CD14-positive monocyte (primary cell): ENCODE results near the gene GRAP. TPM values are rescaled to one million over a fixed set of nuclear protein-coding genes. Genes with fewer than 3 reads are reported as not detected.

Experiments
- DNase-seq, 3 donors: peaks; one replicate each; pipeline ENCODE4 v3.0.0-alpha.2; 2011 to 2022
- H2AFZ ChIP-seq: 2 replicates; pipeline ENCODE4 v1.6.0; 2012; ENCODE audit warnings: mild to moderate bottlenecking, low read depth, low read length, inconsistent platforms; ENCODE audit not compliant: insufficient read depth, poor library complexity, severe bottlenecking
- H3K27ac ChIP-seq, 2 donors: 1 replicate in 1 of 2; 2 replicates in 1 of 2; pipeline ENCODE4 v1.5.1; 2012 to 2013; ENCODE audit warnings: low read length in 2 of 2, control low read depth in 1 of 2, inconsistent platforms in 1 of 2, low read depth in 1 of 2, mild to moderate bottlenecking in 1 of 2
- H3K27me3 ChIP-seq, 2 donors: one replicate each; pipeline versions ENCODE4 v1.6.0 to v1.6.1; 2011 to 2013; ENCODE audit warnings: low read length in 2 of 2; ENCODE audit not compliant: control insufficient read depth in 2 of 2, insufficient read depth in 2 of 2
- H3K36me3 ChIP-seq, 2 donors: replicated peaks in 1 of 2; 1 replicate in 1 of 2; 2 replicates in 1 of 2; pipeline versions ENCODE4 v1.5.1 to v1.6.1; 2012 to 2013; ENCODE audit warnings: low read length in 2 of 2, control low read depth in 1 of 2, inconsistent platforms in 1 of 2, mild to moderate bottlenecking in 1 of 2; ENCODE audit not compliant: insufficient read depth in 2 of 2, control insufficient read depth in 1 of 2
- H3K4me1 ChIP-seq, 2 donors: 1 replicate in 1 of 2; 2 replicates in 1 of 2; pipeline versions ENCODE4 v1.5.1 to v1.6.1; 2012 to 2013; ENCODE audit warnings: low read length in 2 of 2, control low read depth in 1 of 2, inconsistent platforms in 1 of 2, mild to moderate bottlenecking in 1 of 2, moderate library complexity in 1 of 2; ENCODE audit not compliant: insufficient read depth in 2 of 2, control insufficient read depth in 1 of 2
- H3K4me2 ChIP-seq: replicated peaks from 2 replicates; pipeline ENCODE3; 2012; ENCODE audit warnings: low read length, moderate library complexity, mild to moderate bottlenecking; ENCODE audit not compliant: poor library complexity, severe bottlenecking; ENCODE audit errors: extremely low read depth
- H3K4me3 ChIP-seq, 3 experiments: fragments of 200-600 bp in 1 of 3; sonication (generic) in 1 of 3; replicated peaks in 1 of 3; 1 replicate in 2 of 3; 2 replicates in 1 of 3; pipeline ENCODE4 v1.5.1; 2011 to 2013; ENCODE audit warnings: low read length in 3 of 3, mild to moderate bottlenecking in 3 of 3, control low read depth in 2 of 3, low read depth in 2 of 3, inconsistent platforms in 1 of 3, moderate library complexity in 1 of 3
- H3K79me2 ChIP-seq: 2 replicates; pipeline ENCODE4 v1.6.0; 2012; ENCODE audit warnings: mild to moderate bottlenecking, control low read depth, inconsistent platforms, low read length, moderate library complexity; ENCODE audit not compliant: insufficient read depth
- H3K9ac ChIP-seq: 2 replicates; pipeline ENCODE4 v1.6.0; 2017; ENCODE audit warnings: low read length, mild to moderate bottlenecking; ENCODE audit not compliant: insufficient read depth, poor library complexity, severe bottlenecking
- H3K9me3 ChIP-seq, 2 donors: replicated peaks in 1 of 2; 1 replicate in 1 of 2; 2 replicates in 1 of 2; pipeline versions ENCODE4 v1.5.1 to v1.6.1; 2012 to 2013; ENCODE audit warnings: low read length in 2 of 2, control low read depth in 1 of 2; ENCODE audit not compliant: control insufficient read depth in 1 of 2, insufficient read depth in 1 of 2
- H4K20me1 ChIP-seq: 2 replicates; pipeline ENCODE4 v1.6.0; 2012; ENCODE audit warnings: mild to moderate bottlenecking, low read length, control low read depth, moderate library complexity; ENCODE audit not compliant: insufficient read depth
- H3K27ac Mint-ChIP-seq, 7 donors: one replicate each; pipeline ENCODE4 v1.8.0; 2020; ENCODE audit warnings: mild to moderate bottlenecking in 7 of 7, mixed read lengths in 7 of 7, moderate library complexity in 6 of 7, inconsistent platforms in 2 of 7
- H3K27me3 Mint-ChIP-seq, 3 donors: one replicate each; pipeline ENCODE4 v1.8.0; 2021 to 2022; ENCODE audit warnings: low read depth in 3 of 3, mild to moderate bottlenecking in 3 of 3, mixed read lengths in 3 of 3, moderate library complexity in 3 of 3, inconsistent platforms in 1 of 3
- H3K36me3 Mint-ChIP-seq, 2 donors: one replicate each; pipeline ENCODE4 v1.8.0; 2020; ENCODE audit warnings: mixed read lengths in 2 of 2, inconsistent platforms in 1 of 2, mild to moderate bottlenecking in 1 of 2
- H3K4me1 Mint-ChIP-seq: one replicate; pipeline ENCODE4 v1.8.0; 2020; ENCODE audit warnings: mild to moderate bottlenecking, mixed read lengths
- H3K4me3 Mint-ChIP-seq, 2 donors: one replicate each; pipeline ENCODE4 v1.8.0; 2020; ENCODE audit warnings: mild to moderate bottlenecking in 2 of 2, mixed read lengths in 2 of 2, moderate library complexity in 1 of 2
- H3K9me3 Mint-ChIP-seq, 7 donors: one replicate each; pipeline ENCODE4 v1.8.0; 2020 to 2022; ENCODE audit warnings: mixed read lengths in 7 of 7, mild to moderate bottlenecking in 6 of 7, moderate library complexity in 6 of 7, inconsistent platforms in 2 of 7
- WGBS: methylation state at CpG from one replicate; pipeline ENCODE4 v1.1.5; 2013; ENCODE audit warnings: missing lambda C conversion rate; ENCODE audit not compliant: insufficient coverage; 5-methylcytosine and 5-hydroxymethylcytosine counted together
- intact Hi-C, 2 donors: fragments of 100-400 bp; cut with micrococcal nuclease; formaldehyde crosslinking; loops; one replicate each; pipeline versions ENCODE4 v1.15.0 to v1.15.1; 2023
- polyA plus RNA-seq, 3 donors: library from polyadenylated mRNA; depleted of rRNA in 1 of 3; unstranded in 2 of 3; stranded (reverse) in 1 of 3; fragments of 300-500 nt in 2 of 3; fragments of >200 nt in 1 of 3; fragmentation: Illumina TruSeq in 2 of 3; gene quantifications; 1 replicate in 2 of 3; 2 replicates in 1 of 3; pipeline ENCODE4 v1.2.3, GENCODE V29; 2012 to 2021
- TF ChIP-seq, protein P1 (sequence below): fragments of 200-600 bp; IDR thresholded peaks from one replicate; pipeline ENCODE4 v1.8.0; 2022; ENCODE audit warnings: antibody characterized with exemption, mild to moderate bottlenecking

GRAP gene
- polyA plus RNA-seq, 3 donors = 3.9 to 5.9 (median 4.5) TPM

- no peak overlapping the region for H3K4me2 ChIP-seq
- H3K4me3 ChIP-seq = no peak overlapping the region
- Mint-ChIP-seq H3K27ac (no peak overlapping the region), H3K4me1 (no peaks in the 10 kb centered on the region), H3K9me3 (no peaks in the 10 kb centered on the region), H3K36me3 (peaks cover 10 to 14% of the 10 kb centered on the region in 2 donors), H3K4me3 (no peak overlapping the region), H3K27me3 (peaks cover 0 to 4% (median 1%) of the 10 kb centered on the region in 3 donors)
- TF ChIP-seq, protein P1, sequence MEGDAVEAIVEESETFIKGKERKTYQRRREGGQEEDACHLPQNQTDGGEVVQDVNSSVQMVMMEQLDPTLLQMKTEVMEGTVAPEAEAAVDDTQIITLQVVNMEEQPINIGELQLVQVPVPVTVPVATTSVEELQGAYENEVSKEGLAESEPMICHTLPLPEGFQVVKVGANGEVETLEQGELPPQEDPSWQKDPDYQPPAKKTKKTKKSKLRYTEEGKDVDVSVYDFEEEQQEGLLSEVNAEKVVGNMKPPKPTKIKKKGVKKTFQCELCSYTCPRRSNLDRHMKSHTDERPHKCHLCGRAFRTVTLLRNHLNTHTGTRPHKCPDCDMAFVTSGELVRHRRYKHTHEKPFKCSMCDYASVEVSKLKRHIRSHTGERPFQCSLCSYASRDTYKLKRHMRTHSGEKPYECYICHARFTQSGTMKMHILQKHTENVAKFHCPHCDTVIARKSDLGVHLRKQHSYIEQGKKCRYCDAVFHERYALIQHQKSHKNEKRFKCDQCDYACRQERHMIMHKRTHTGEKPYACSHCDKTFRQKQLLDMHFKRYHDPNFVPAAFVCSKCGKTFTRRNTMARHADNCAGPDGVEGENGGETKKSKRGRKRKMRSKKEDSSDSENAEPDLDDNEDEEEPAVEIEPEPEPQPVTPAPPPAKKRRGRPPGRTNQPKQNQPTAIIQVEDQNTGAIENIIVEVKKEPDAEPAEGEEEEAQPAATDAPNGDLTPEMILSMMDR = no peak
- no peaks in the 10 kb centered on the region for H3K79me2 ChIP-seq
- intact Hi-C loops = no loop called here
- H3K27ac ChIP-seq = no peak overlapping the region
- no peak overlapping the region for H3K9ac ChIP-seq
- H2AFZ ChIP-seq = no peak overlapping the region
- no peaks in the 10 kb centered on the region for H3K4me1 ChIP-seq
- no peaks in the 10 kb centered on the region for H3K36me3 ChIP-seq
- no peak for DNase-seq
- no peaks in the 10 kb centered on the region for H4K20me1 ChIP-seq
- 91% methylated on average over 6 of the region's 6 CpGs for WGBS
- H3K9me3 ChIP-seq = no peaks in the 10 kb centered on the region
- no peaks in the 10 kb centered on the region for H3K27me3 ChIP-seq
These were observed 24.0 kb downstream of the GRAP start for GRCh38 chr17:19022747-19023146.

- no peaks in the 10 kb centered on the region for H4K20me1 ChIP-seq
- no peak overlapping the region for H3K4me3 Mint-ChIP-seq
- H3K27me3 ChIP-seq = no peaks in the 10 kb centered on the region
- DNase-seq = no peak
- no peaks in the 10 kb centered on the region for H3K79me2 ChIP-seq
- no peak overlapping the region for H3K9ac ChIP-seq
- H3K4me3 ChIP-seq = no peak overlapping the region
- TF ChIP-seq, protein P1 = no peak
- no peaks in the 10 kb centered on the region for H3K4me1 ChIP-seq
- no peaks in the 10 kb centered on the region for H3K9me3 Mint-ChIP-seq
- H3K27ac Mint-ChIP-seq = peak overlapping the region in 1 of 7 donors; percentile 68
- H3K4me2 ChIP-seq = no peak overlapping the region
- H3K4me1 Mint-ChIP-seq = no peaks in the 10 kb centered on the region
- H3K27me3 Mint-ChIP-seq = peaks cover 0 to 5% (median 2%) of the 10 kb centered on the region in 3 donors
- whole genome bisulfite sequencing = 100% methylated on average over 1 of the region's 5 CpGs
- no peaks in the 10 kb centered on the region for H3K9me3 ChIP-seq
- no peaks in the 10 kb centered on the region for H3K36me3 ChIP-seq
- peaks cover 10 to 14% of the 10 kb centered on the region in 2 donors for H3K36me3 Mint-ChIP-seq
- no peak overlapping the region for H3K27ac ChIP-seq
- intact Hi-C loops = no loop called here
- H2AFZ ChIP-seq = no peak overlapping the region
These were observed 24.6 kb downstream of the GRAP start for GRCh38 chr17:19022128-19022527.
